HepG2 (cell line): ENCODE data around the gene RIOK3. TPM values are rescaled to one million over a fixed set of nuclear protein-coding genes. Genes with fewer than 3 reads are reported as not detected.

Source experiments
- ADNP ChIP-seq: sonication (generic); formaldehyde crosslinking; IDR thresholded peaks from 2 replicates; pipeline ENCODE4 v1.4.0; 2020; ENCODE audit warnings: missing genetic modification reagents
- CCAR2 ChIP-seq: fragments of 200-400 bp; formaldehyde crosslinking; optimal IDR thresholded peaks from 2 replicates; pipeline ENCODE3; 2018; ENCODE audit warnings: low read depth, mild to moderate bottlenecking, low read length, moderate library complexity
- CEBPB ChIP-seq: IDR thresholded peaks from 2 replicates; pipeline ENCODE4 v1.6.1; 2011; ENCODE audit warnings: low read depth, low read length, improper control_type of control experiment, borderline replicate concordance
- ETS1 ChIP-seq: sonication (generic); formaldehyde crosslinking; IDR thresholded peaks from 2 replicates; pipeline ENCODE4 v1.4.0; 2020; ENCODE audit warnings: missing genetic modification reagents
- HINFP ChIP-seq: sonication (generic); formaldehyde crosslinking; IDR thresholded peaks from 2 replicates; pipeline ENCODE4 v1.4.0; 2020; ENCODE audit warnings: low read depth, mild to moderate bottlenecking, missing genetic modification reagents
- HOXA7 ChIP-seq: sonication (generic); formaldehyde crosslinking; IDR thresholded peaks from 2 replicates; pipeline ENCODE4 v1.8.1; 2022; ENCODE audit warnings: mild to moderate bottlenecking, missing genetic modification reagents, moderate library complexity
- MAFK ChIP-seq, 2 experiments: IDR thresholded peaks in 1 of 2; conservative IDR thresholded peaks in 1 of 2; 2 replicates each; pipeline ENCODE4 v1.6.1; 2011; ENCODE audit warnings: improper control_type of control experiment in 2 of 2, low read length in 2 of 2
- NFE2L1 ChIP-seq: sonication (generic); formaldehyde crosslinking; IDR thresholded peaks from 2 replicates; pipeline ENCODE4 v1.4.0; 2020; ENCODE audit warnings: missing genetic modification reagents, mild to moderate bottlenecking, borderline replicate concordance
- NFIB ChIP-seq: sonication (generic); formaldehyde crosslinking; IDR thresholded peaks from 2 replicates; pipeline ENCODE4 v1.9.0; 2021; ENCODE audit warnings: missing genetic modification reagents, mild to moderate bottlenecking, borderline replicate concordance
- POLR2AphosphoS5 ChIP-seq: IDR thresholded peaks from 2 replicates; pipeline ENCODE4 v1.6.1; 2012; ENCODE audit warnings: low read depth, low read length
- PRPF4 ChIP-seq: fragments of 200-400 bp; formaldehyde crosslinking; IDR thresholded peaks from 2 replicates; pipeline ENCODE4 v1.6.1; 2016; ENCODE audit warnings: low read length, low read depth; ENCODE audit not compliant: poor library complexity, severe bottlenecking
- SSRP1 ChIP-seq: IDR thresholded peaks from 2 replicates; pipeline ENCODE4 v1.6.1; 2016; ENCODE audit warnings: control low read depth
- SUZ12 ChIP-seq: fragments of 150-350 bp; IDR thresholded peaks from 2 replicates; pipeline ENCODE4 v1.6.1; 2014; ENCODE audit warnings: low read depth, low read length
- THAP11 ChIP-seq: IDR thresholded peaks from 2 replicates; pipeline ENCODE4 v1.6.1; 2016; ENCODE audit warnings: missing biosample characterization, missing genetic modification reagents
- YEATS4 ChIP-seq: sonication (generic); formaldehyde crosslinking; IDR thresholded peaks from 2 replicates; pipeline ENCODE4 v1.4.0; 2020; ENCODE audit warnings: missing genetic modification reagents, borderline replicate concordance
- YY1 ChIP-seq: IDR thresholded peaks from 2 replicates; pipeline ENCODE4 v1.6.1; 2011; ENCODE audit warnings: low read length, low read depth, moderate library complexity, mild to moderate bottlenecking; ENCODE audit not compliant: insufficient read depth, insufficient replicate concordance
- ZBTB20 ChIP-seq: sonication (generic); formaldehyde crosslinking; IDR thresholded peaks from 2 replicates; pipeline ENCODE4 v1.8.1; 2023; ENCODE audit warnings: missing genetic modification reagents, low read depth, mild to moderate bottlenecking, borderline replicate concordance
- ZNF205 ChIP-seq: IDR thresholded peaks from 2 replicates; pipeline ENCODE4 v1.6.1; 2018; ENCODE audit warnings: missing biosample characterization, missing genetic modification reagents
- ZNF296 ChIP-seq: sonication (generic); formaldehyde crosslinking; conservative IDR thresholded peaks from 2 replicates; pipeline ENCODE4 v1.5.0; 2020; ENCODE audit warnings: mild to moderate bottlenecking, missing genetic modification reagents
- ZNF362 ChIP-seq: sonication (generic); formaldehyde crosslinking; IDR thresholded peaks from 2 replicates; pipeline ENCODE4 v1.4.0; 2020; ENCODE audit warnings: missing genetic modification reagents, mild to moderate bottlenecking, borderline replicate concordance
- ZNF580 ChIP-seq: IDR thresholded peaks from 2 replicates; pipeline ENCODE4 v1.6.1; 2016; ENCODE audit warnings: low read depth, borderline replicate concordance
- ZNF724P ChIP-seq: sonication (generic); formaldehyde crosslinking; IDR thresholded peaks from 2 replicates; pipeline ENCODE4 v1.8.0; 2022; ENCODE audit warnings: missing genetic modification reagents, borderline replicate concordance
- polyA plus RNA-seq, 8 experiments: library from polyadenylated mRNA; depleted of rRNA in 3 of 8; stranded (reverse) in 7 of 8; unstranded in 1 of 8; fragments of >200 nt; fragmentation: Illumina TruSeq in 4 of 8; extraction: Trizol in 4 of 8; gene quantifications; 2 replicates each; pipeline versions ENCODE4 v1.2.1 to v1.2.3, GENCODE V29; 2011 to 2016; ENCODE audit warnings: low read depth in 4 of 8, missing spikeins in 1 of 8, mixed read lengths in 1 of 8; ENCODE audit not compliant: insufficient read depth in 1 of 8
- total RNA-seq, 5 experiments: library from RNA; depleted of rRNA; stranded (reverse); fragments of >200 nt; fragmentation: Illumina TruSeq; extraction: Trizol; gene quantifications; 2 replicates each; pipeline ENCODE4 v1.2.3, GENCODE V29; 2016; ENCODE audit warnings: low read depth in 1 of 5
- TF ChIP-seq, protein P1 (sequence below): sonication (generic); formaldehyde crosslinking; IDR thresholded peaks from 2 replicates; pipeline ENCODE4 v1.5.0; 2020; ENCODE audit warnings: mild to moderate bottlenecking, missing genetic modification reagents

RIOK3 gene
- total and polyA plus RNA-seq, 2 of the 13 experiments (the other 11 are each of a cell fraction or from before 2014, with no cell fraction given), result 26.7 to 36.0 TPM

GRCh38 chr18:23460285-23461273, 7.5 kb downstream of the RIOK3 start (continued):
- TF ChIP-seq, protein P1, sequence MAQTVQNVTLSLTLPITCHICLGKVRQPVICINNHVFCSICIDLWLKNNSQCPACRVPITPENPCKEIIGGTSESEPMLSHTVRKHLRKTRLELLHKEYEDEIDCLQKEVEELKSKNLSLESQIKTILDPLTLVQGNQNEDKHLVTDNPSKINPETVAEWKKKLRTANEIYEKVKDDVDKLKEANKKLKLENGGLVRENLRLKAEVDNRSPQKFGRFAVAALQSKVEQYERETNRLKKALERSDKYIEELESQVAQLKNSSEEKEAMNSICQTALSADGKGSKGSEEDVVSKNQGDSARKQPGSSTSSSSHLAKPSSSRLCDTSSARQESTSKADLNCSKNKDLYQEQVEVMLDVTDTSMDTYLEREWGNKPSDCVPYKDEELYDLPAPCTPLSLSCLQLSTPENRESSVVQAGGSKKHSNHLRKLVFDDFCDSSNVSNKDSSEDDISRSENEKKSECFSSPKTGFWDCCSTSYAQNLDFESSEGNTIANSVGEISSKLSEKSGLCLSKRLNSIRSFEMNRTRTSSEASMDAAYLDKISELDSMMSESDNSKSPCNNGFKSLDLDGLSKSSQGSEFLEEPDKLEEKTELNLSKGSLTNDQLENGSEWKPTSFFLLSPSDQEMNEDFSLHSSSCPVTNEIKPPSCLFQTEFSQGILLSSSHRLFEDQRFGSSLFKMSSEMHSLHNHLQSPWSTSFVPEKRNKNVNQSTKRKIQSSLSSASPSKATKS (CRISPR knock-in tag), result no peak
- no peak for TF ChIP-seq ZNF362 (CRISPR knock-in tag)
- TF ChIP-seq CEBPB, result peak; percentile 30; the same call in 1 of the 2 replicates
- TF ChIP-seq POLR2AphosphoS5, result no peak
- no peak for TF ChIP-seq ZNF580 (CRISPR knock-in tag)
- no peak for TF ChIP-seq ZNF205
- no peak for TF ChIP-seq ZBTB20 (CRISPR knock-in tag)
- no peak for TF ChIP-seq SUZ12
- no peak for TF ChIP-seq ADNP (CRISPR knock-in tag)
- TF ChIP-seq PRPF4, result no peak
- no peak for TF ChIP-seq SSRP1 (CRISPR knock-in tag)
- no peak for TF ChIP-seq MAFK (conservative IDR thresholded peaks at IDR 0.05 in 1 of 2, IDR thresholded peaks at IDR 0.05 in 1 of 2; ENCODE audit: low read length in 2 of 2)
- no peak for TF ChIP-seq ZNF724P (CRISPR knock-in tag)
- TF ChIP-seq HINFP (CRISPR knock-in tag), result no peak
- no peak for TF ChIP-seq CCAR2
- 0 out of 2 replicates have a peak, but pooled peaks have one; percentile 12 for TF ChIP-seq THAP11 (CRISPR knock-in tag)
- no peak for TF ChIP-seq HOXA7 (CRISPR knock-in tag)
- no peak for TF ChIP-seq ZNF296 (CRISPR knock-in tag)
- no peak for TF ChIP-seq YY1
- TF ChIP-seq YEATS4 (CRISPR knock-in tag), result 0 out of 2 replicates have a peak, but pooled peaks have one; percentile 30
- no peak for TF ChIP-seq ETS1 (CRISPR knock-in tag)
- TF ChIP-seq NFE2L1, result no peak
- TF ChIP-seq NFIB (CRISPR knock-in tag), result no peak
